ENCODE data around the gene DSE. TPM values are rescaled to one million over a fixed set of nuclear protein-coding genes. Genes with fewer than 3 reads are reported as not detected.

Gene DSE
- polyA plus RNA-seq, 2 of the 4 experiments (the other 2 are of a cell fraction): 20.2 to 22.7 TPM

DNA sequence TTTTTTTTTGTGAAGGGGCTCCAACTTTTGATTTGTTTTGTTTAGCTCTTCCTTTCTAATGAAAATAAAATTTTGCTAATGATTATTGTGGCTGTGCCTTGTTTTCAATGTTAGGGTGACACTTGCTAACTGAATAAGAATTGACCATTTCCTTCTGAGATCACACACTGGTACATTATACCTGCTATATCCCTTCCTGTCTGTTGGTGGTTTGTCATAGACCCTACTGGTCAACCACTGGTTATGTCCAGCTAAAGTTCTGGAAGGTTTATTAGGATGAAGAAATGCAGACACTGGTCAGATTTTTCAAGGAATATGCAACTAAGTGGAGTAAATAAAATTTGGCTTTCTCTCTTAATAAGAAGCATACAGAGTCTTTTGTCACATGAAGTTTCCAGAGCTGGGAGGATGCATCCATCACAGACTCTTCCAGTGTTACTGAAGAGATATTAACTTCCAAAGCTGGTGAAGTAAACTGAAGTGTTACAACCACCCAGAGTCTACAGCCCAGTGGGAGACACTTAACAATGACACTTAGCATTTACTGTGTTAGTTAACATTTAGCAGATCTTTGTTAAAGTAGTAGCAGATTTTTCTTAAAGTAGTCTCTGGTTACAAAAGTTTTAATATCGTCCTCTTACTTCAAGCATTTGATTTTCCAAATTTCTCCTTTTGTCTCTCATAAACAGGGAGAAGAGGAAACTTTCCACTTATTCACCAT is 121.0 kb downstream of the DSE start:
- ChIA-PET CTCF (interaction anchor here (0.8 to 1.0 kb wide), 2 partner anchors 12 to 34 kb away, joined by 3 read pairs; no protein-coding TSS in a partner anchor), POLR2A (no interaction called here)
- no peak for FAIRE-seq

DNA sequence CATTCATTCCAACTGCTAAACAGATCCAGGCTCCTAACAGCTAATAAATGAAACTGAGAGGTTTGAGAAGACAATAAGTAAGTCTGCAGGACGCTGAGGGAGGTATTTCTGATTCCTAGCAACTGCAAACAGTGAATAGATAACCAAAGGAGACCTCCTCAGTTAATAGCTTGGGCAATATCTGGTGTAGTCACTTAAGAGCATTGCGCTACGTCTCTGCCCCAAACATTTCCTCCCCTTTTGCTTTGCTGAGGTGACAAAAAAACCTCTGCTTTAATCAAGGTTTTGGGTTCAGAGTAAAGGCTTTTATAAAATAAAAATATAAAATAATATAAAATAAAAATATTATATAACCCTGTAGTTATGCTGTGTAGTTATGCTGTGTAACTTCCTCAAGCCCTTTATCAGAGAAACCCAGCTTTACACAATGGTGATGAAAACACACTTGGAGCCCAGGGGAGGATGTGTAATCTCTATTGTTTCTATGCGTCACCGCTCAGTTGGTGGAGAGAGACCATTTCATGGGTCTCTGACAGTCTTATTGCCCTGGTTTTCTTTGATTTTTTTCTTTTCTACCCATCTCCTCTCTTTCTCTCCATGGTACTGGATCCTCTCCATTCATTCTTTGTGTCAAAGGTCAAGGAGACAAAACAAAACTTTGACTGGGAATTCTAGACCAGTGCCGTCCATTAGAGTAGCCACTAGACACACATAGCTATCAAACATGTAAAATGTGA is 121.8 kb downstream of the DSE start:
- Histone ChIP-seq H3K9me3 (no peaks in the 10 kb centered on the region), H3K4me1 (no peaks in the 10 kb centered on the region), H3K27ac (no peak overlapping the region), H3K4me3 (no peak overlapping the region), H3K4me2 (no peak overlapping the region)
- FAIRE-seq (no peak), ATAC-seq (no peak), DNase-seq (ENCODE audit: low read depth in 1 of 2, low spot score in 1 of 2) (no peak)
- no peak for TF ChIP-seq CBX2 (IDR thresholded peaks at IDR 0.05; ENCODE audit: borderline replicate concordance, low read depth)
- CTCF ChIA-PET: no interaction called here
- POLR2A ChIA-PET: no interaction called here
- WGBS (ENCODE audit: missing lambda C conversion rate): 60% methylated on average over 6 of the region's 6 CpGs

More for the DNA sequence above, 121.0 kb downstream of the DSE start:
- TF ChIP-seq FOSB (CRISPR knock-in tag; IDR thresholded peaks at IDR 0.05) (no peak), ESRRA (IDR thresholded peaks at IDR 0.05; ENCODE audit: borderline replicate concordance, low read length) (no peak), POLR2A (IDR thresholded peaks at IDR 0.05; ENCODE audit: low read length) (no peak), NFE2L2 (conservative IDR thresholded peaks at IDR 0.05; ENCODE audit: low read length) (no peak), FOSL2 (IDR thresholded peaks at IDR 0.05) (no peak), FOSL2 (CRISPR knock-in tag; IDR thresholded peaks at IDR 0.05) (no peak), GATA3 (IDR thresholded peaks at IDR 0.05; ENCODE audit: borderline replicate concordance) (no peak), BHLHE40 (IDR thresholded peaks at IDR 0.05; ENCODE audit: low read depth, low read length) (no peak), CBX2 (IDR thresholded peaks at IDR 0.05; ENCODE audit: borderline replicate concordance, low read depth) (no peak), NPAS2 (CRISPR knock-in tag; IDR thresholded peaks at IDR 0.05; ENCODE audit: borderline replicate concordance) (no peak), CEBPB (IDR thresholded peaks at IDR 0.05) (no peak), CHD4 (IDR thresholded peaks at IDR 0.05; ENCODE audit: borderline replicate concordance) (no peak), RCOR1 (IDR thresholded peaks at IDR 0.05; ENCODE audit: low read depth, low read length) (no peak), KDM5A (IDR thresholded peaks at IDR 0.05) (no peak), JUN (IDR thresholded peaks at IDR 0.05) (no peak), HEYL (CRISPR knock-in tag; IDR thresholded peaks at IDR 0.05) (no peak), MAFK (IDR thresholded peaks at IDR 0.05; ENCODE audit: partially characterized antibody) (no peak), POLR2AphosphoS2 (conservative IDR thresholded peaks at IDR 0.05; ENCODE audit: low read length) (no peak), ZC3H11A (IDR thresholded peaks at IDR 0.05) (no peak)
- TF ChIP-seq, protein P1, sequence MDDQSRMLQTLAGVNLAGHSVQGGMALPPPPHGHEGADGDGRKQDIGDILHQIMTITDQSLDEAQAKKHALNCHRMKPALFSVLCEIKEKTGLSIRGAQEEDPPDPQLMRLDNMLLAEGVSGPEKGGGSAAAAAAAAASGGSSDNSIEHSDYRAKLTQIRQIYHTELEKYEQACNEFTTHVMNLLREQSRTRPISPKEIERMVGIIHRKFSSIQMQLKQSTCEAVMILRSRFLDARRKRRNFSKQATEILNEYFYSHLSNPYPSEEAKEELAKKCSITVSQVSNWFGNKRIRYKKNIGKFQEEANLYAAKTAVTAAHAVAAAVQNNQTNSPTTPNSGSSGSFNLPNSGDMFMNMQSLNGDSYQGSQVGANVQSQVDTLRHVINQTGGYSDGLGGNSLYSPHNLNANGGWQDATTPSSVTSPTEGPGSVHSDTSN (IDR thresholded peaks at IDR 0.05): no peak
- H3K27ac ChIP-seq: no peak overlapping the region
- no peaks in the 10 kb centered on the region for H3K9me3 ChIP-seq
- ATAC-seq: no peak
- no peak overlapping the region for H3K4me2 ChIP-seq
- no peaks in the 10 kb centered on the region for H3K4me1 ChIP-seq
- WGBS (ENCODE audit: missing lambda C conversion rate): 9% methylated on average over 1 of the region's 1 CpG
- H3K4me3 ChIP-seq: no peak overlapping the region
- DNase-seq (ENCODE audit: low read depth in 1 of 2, low spot score in 1 of 2): no peak

Other genes starting within 250 kb of the DSE start
- 0.09 TPM in 1 of 2 replicates, not detected in the other for gene COL10A1, start 244.8 kb upstream of the DSE start, polyA plus RNA-seq (2011; rRNA removed)
- not detected in 3 replicates for gene COL10A1, start 244.8 kb upstream of the DSE start, polyA plus RNA-seq (2017; fragmentation: RNase III; extraction: RNeasy Plus Mini Kit Qiagen cat#74134 plus additional on column Dnase treatment)
- gene TSPYL4, start 116.9 kb upstream of the DSE start, polyA plus RNA-seq (2011; rRNA removed): 5.6 TPM in 2 replicates
- 3.7 to 4.2 TPM (median 3.9 TPM) in 3 replicates for gene TSPYL4, start 116.9 kb upstream of the DSE start, polyA plus RNA-seq (2017; fragmentation: RNase III; extraction: RNeasy Plus Mini Kit Qiagen cat#74134 plus additional on column Dnase treatment)
- gene TSPYL1, start 91.0 kb upstream of the DSE start, polyA plus RNA-seq (2011; rRNA removed): 31.6 and 32.5 TPM in 2 replicates
- gene TSPYL1, start 91.0 kb upstream of the DSE start, polyA plus RNA-seq (2017; fragmentation: RNase III; extraction: RNeasy Plus Mini Kit Qiagen cat#74134 plus additional on column Dnase treatment): 27.8 to 31.9 TPM (median 31.8 TPM) in 3 replicates
- gene CALHM6, start 90.4 kb downstream of the DSE start, polyA plus RNA-seq (2011; rRNA removed): not detected in 2 replicates
- gene CALHM6, start 90.4 kb downstream of the DSE start, polyA plus RNA-seq (2017; fragmentation: RNase III; extraction: RNeasy Plus Mini Kit Qiagen cat#74134 plus additional on column Dnase treatment): 0.31 TPM in 1 of 3 replicates, not detected in the others
- 0.09 and 0.11 TPM in 2 replicates for gene CALHM5, start 140.7 kb downstream of the DSE start, polyA plus RNA-seq (2011; rRNA removed)
- gene CALHM5, start 140.7 kb downstream of the DSE start, polyA plus RNA-seq (2017; fragmentation: RNase III; extraction: RNeasy Plus Mini Kit Qiagen cat#74134 plus additional on column Dnase treatment): 0.08 to 0.12 TPM (median 0.09 TPM) in 3 replicates
- not detected in 2 replicates for gene TRAPPC3L, start 174.7 kb downstream of the DSE start, polyA plus RNA-seq (2011; rRNA removed)
- not detected in 3 replicates for gene TRAPPC3L, start 174.7 kb downstream of the DSE start, polyA plus RNA-seq (2017; fragmentation: RNase III; extraction: RNeasy Plus Mini Kit Qiagen cat#74134 plus additional on column Dnase treatment)
- gene CALHM4, start 182.8 kb downstream of the DSE start, polyA plus RNA-seq (2011; rRNA removed): not detected in 2 replicates
- not detected in 3 replicates for gene CALHM4, start 182.8 kb downstream of the DSE start, polyA plus RNA-seq (2017; fragmentation: RNase III; extraction: RNeasy Plus Mini Kit Qiagen cat#74134 plus additional on column Dnase treatment)
- 33.2 and 47.7 TPM in 2 replicates for gene RWDD1, start 200.6 kb downstream of the DSE start, polyA plus RNA-seq (2011; rRNA removed)
- gene RWDD1, start 200.6 kb downstream of the DSE start, polyA plus RNA-seq (2017; fragmentation: RNase III; extraction: RNeasy Plus Mini Kit Qiagen cat#74134 plus additional on column Dnase treatment): 31.7 to 35.6 TPM (median 32.5 TPM) in 3 replicates
- 0.17 and 0.28 TPM in 2 replicates for gene RSPH4A, start 245.5 kb downstream of the DSE start, polyA plus RNA-seq (2011; rRNA removed)
- 0.13 to 0.28 TPM (median 0.13 TPM) in 3 replicates for gene RSPH4A, start 245.5 kb downstream of the DSE start, polyA plus RNA-seq (2017; fragmentation: RNase III; extraction: RNeasy Plus Mini Kit Qiagen cat#74134 plus additional on column Dnase treatment)